ENCODE measurements around the gene PTPN2. TPM values are rescaled to one million over a fixed set of nuclear protein-coding genes. Genes with fewer than 3 reads are reported as not detected.

PTPN2 gene
- polyA plus RNA-seq, 1 donor from 2014 or later, result 45.7 TPM

- TF ChIP-seq MXI1 (conservative IDR thresholded peaks at IDR 0.05; ENCODE audit: poor library complexity, severe bottlenecking), result no peak
- TF ChIP-seq, protein P1, sequence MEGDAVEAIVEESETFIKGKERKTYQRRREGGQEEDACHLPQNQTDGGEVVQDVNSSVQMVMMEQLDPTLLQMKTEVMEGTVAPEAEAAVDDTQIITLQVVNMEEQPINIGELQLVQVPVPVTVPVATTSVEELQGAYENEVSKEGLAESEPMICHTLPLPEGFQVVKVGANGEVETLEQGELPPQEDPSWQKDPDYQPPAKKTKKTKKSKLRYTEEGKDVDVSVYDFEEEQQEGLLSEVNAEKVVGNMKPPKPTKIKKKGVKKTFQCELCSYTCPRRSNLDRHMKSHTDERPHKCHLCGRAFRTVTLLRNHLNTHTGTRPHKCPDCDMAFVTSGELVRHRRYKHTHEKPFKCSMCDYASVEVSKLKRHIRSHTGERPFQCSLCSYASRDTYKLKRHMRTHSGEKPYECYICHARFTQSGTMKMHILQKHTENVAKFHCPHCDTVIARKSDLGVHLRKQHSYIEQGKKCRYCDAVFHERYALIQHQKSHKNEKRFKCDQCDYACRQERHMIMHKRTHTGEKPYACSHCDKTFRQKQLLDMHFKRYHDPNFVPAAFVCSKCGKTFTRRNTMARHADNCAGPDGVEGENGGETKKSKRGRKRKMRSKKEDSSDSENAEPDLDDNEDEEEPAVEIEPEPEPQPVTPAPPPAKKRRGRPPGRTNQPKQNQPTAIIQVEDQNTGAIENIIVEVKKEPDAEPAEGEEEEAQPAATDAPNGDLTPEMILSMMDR (IDR thresholded peaks at IDR 0.05; ENCODE audit: poor library complexity, severe bottlenecking), result no peak
- no peaks in the 10 kb centered on the region for H3K79me2 ChIP-seq (replicated peaks; ENCODE audit: insufficient read depth, low read length)
Measured at GRCh38 chr18:12928206-12928605, 44.2 kb upstream of the PTPN2 start.

GRCh38 chr18:12924616-12925015 is 40.6 kb upstream of the PTPN2 start:
- H2AFZ ChIP-seq (ENCODE audit: low read depth, low read length), result no peak overlapping the region
- TF ChIP-seq MXI1 (conservative IDR thresholded peaks at IDR 0.05; ENCODE audit: poor library complexity, severe bottlenecking), result no peak
- TF ChIP-seq EZH2 (IDR thresholded peaks at IDR 0.05; ENCODE audit: borderline replicate concordance, insufficient read depth, low read length, poor library complexity, severe bottlenecking), result no peak
- H3F3A ChIP-seq (ENCODE audit: insufficient read depth, low read length, poor library complexity, severe bottlenecking), result no peaks in the 10 kb centered on the region
- no peaks in the 10 kb centered on the region for H3K9me2 ChIP-seq (ENCODE audit: insufficient read depth, low read length)
- no peaks in the 10 kb centered on the region for H3K36me3 ChIP-seq (ENCODE audit: insufficient read depth, low read length)
- H3K4me2 ChIP-seq (ENCODE audit: low read length), result no peak overlapping the region
- no peak overlapping the region for H3K27ac ChIP-seq (ENCODE audit: low read length)
- H3K9me3 ChIP-seq (ENCODE audit: low read length), result no peaks in the 10 kb centered on the region
- no peak overlapping the region for H3K9ac ChIP-seq (ENCODE audit: low read length)
- no peaks in the 10 kb centered on the region for H3K27me3 ChIP-seq (ENCODE audit: insufficient read depth, low read depth, low read length)
- H4K20me1 ChIP-seq (ENCODE audit: insufficient read depth), result no peaks in the 10 kb centered on the region
- H3K4me3 ChIP-seq (ENCODE audit: low read length), result no peak overlapping the region
- H3K79me2 ChIP-seq (replicated peaks; ENCODE audit: insufficient read depth, low read length), result no peaks in the 10 kb centered on the region

More at GRCh38 chr18:12928206-12928605, 44.2 kb upstream of the PTPN2 start:
- Histone ChIP-seq H3K4me2 (ENCODE audit: low read length) (no peak overlapping the region), H3K9me2 (ENCODE audit: insufficient read depth, low read length) (no peaks in the 10 kb centered on the region), H3K27ac (ENCODE audit: low read length) (no peak overlapping the region), H3K27me3 (ENCODE audit: insufficient read depth, low read depth, low read length) (no peaks in the 10 kb centered on the region), H3K9me3 (ENCODE audit: low read length) (no peaks in the 10 kb centered on the region), H2AFZ (ENCODE audit: low read depth, low read length) (no peak overlapping the region), H3F3A (ENCODE audit: insufficient read depth, low read length, poor library complexity, severe bottlenecking) (no peaks in the 10 kb centered on the region), H3K36me3 (ENCODE audit: insufficient read depth, low read length) (no peaks in the 10 kb centered on the region), H4K20me1 (ENCODE audit: insufficient read depth) (no peaks in the 10 kb centered on the region), H3K9ac (ENCODE audit: low read length) (no peak overlapping the region), H3K4me3 (ENCODE audit: low read length) (no peak overlapping the region)

GRCh38 chr18:12922266-12922665 is 38.2 kb upstream of the PTPN2 start:
- H3F3A ChIP-seq (ENCODE audit: insufficient read depth, low read length, poor library complexity, severe bottlenecking), result no peaks in the 10 kb centered on the region
- TF ChIP-seq POLR2AphosphoS5 (IDR thresholded peaks at IDR 0.05), result no peak
- no peak for TF ChIP-seq TAF1 (IDR thresholded peaks at IDR 0.05; ENCODE audit: low read depth)
- TF ChIP-seq, protein P1 (IDR thresholded peaks at IDR 0.05; ENCODE audit: poor library complexity, severe bottlenecking), result no peak
- TF ChIP-seq EP300 (conservative IDR thresholded peaks at IDR 0.05; ENCODE audit: poor library complexity, severe bottlenecking), result no peak
- no peak for TF ChIP-seq MXI1 (conservative IDR thresholded peaks at IDR 0.05; ENCODE audit: poor library complexity, severe bottlenecking)
- TF ChIP-seq, protein P2, sequence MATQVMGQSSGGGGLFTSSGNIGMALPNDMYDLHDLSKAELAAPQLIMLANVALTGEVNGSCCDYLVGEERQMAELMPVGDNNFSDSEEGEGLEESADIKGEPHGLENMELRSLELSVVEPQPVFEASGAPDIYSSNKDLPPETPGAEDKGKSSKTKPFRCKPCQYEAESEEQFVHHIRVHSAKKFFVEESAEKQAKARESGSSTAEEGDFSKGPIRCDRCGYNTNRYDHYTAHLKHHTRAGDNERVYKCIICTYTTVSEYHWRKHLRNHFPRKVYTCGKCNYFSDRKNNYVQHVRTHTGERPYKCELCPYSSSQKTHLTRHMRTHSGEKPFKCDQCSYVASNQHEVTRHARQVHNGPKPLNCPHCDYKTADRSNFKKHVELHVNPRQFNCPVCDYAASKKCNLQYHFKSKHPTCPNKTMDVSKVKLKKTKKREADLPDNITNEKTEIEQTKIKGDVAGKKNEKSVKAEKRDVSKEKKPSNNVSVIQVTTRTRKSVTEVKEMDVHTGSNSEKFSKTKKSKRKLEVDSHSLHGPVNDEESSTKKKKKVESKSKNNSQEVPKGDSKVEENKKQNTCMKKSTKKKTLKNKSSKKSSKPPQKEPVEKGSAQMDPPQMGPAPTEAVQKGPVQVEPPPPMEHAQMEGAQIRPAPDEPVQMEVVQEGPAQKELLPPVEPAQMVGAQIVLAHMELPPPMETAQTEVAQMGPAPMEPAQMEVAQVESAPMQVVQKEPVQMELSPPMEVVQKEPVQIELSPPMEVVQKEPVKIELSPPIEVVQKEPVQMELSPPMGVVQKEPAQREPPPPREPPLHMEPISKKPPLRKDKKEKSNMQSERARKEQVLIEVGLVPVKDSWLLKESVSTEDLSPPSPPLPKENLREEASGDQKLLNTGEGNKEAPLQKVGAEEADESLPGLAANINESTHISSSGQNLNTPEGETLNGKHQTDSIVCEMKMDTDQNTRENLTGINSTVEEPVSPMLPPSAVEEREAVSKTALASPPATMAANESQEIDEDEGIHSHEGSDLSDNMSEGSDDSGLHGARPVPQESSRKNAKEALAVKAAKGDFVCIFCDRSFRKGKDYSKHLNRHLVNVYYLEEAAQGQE (IDR thresholded peaks at IDR 0.05; ENCODE audit: borderline replicate concordance), result no peak
- no peak for TF ChIP-seq SMC3 (conservative IDR thresholded peaks at IDR 0.05; ENCODE audit: poor library complexity)
- no peak for TF ChIP-seq EZH2 (IDR thresholded peaks at IDR 0.05; ENCODE audit: borderline replicate concordance, insufficient read depth, low read length, poor library complexity, severe bottlenecking)
- H3K9ac ChIP-seq (ENCODE audit: low read length), result no peak overlapping the region
- H3K27ac ChIP-seq (ENCODE audit: low read length), result no peak overlapping the region
- H4K20me1 ChIP-seq (ENCODE audit: insufficient read depth), result no peaks in the 10 kb centered on the region
- no peak overlapping the region for H3K4me2 ChIP-seq (ENCODE audit: low read length)
- H3K9me2 ChIP-seq (ENCODE audit: insufficient read depth, low read length), result no peaks in the 10 kb centered on the region
- no peaks in the 10 kb centered on the region for H3K36me3 ChIP-seq (ENCODE audit: insufficient read depth, low read length)
- no peaks in the 10 kb centered on the region for H3K9me3 ChIP-seq (ENCODE audit: low read length)
- H3K79me2 ChIP-seq (replicated peaks; ENCODE audit: insufficient read depth, low read length), result no peaks in the 10 kb centered on the region
- H3K27me3 ChIP-seq (ENCODE audit: insufficient read depth, low read depth, low read length), result no peaks in the 10 kb centered on the region
- H2AFZ ChIP-seq (ENCODE audit: low read depth, low read length), result no peak overlapping the region
- no peak overlapping the region for H3K4me3 ChIP-seq (ENCODE audit: low read length)

All from neural cell (in vitro differentiated cells).